ENCODE results near the gene C4orf50. TPM values are rescaled to one million over a fixed set of nuclear protein-coding genes. Genes with fewer than 3 reads are reported as not detected.
A peak's percentile ranks its signal among the peaks of the same experiment; 100 is the strongest.

C4orf50 gene
- total RNA-seq, 1 experiment from 2014 or later: not detected

- no peaks in the 10 kb centered on the region for H3K36me3 ChIP-seq (ENCODE audit: low read depth)
- no peak overlapping the region for H2AFZ ChIP-seq
- no TSS peak for BruUV-seq (replicated peaks)
- intact Hi-C loops (cut with micrococcal nuclease; ENCODE audit: unreplicated experiment): no loop called here
- no peaks in the 10 kb centered on the region for H3K9me3 ChIP-seq (ENCODE audit: insufficient read depth, low read depth)
- CTCF ChIA-PET: no interaction called here
- no peak for TF ChIP-seq EZH2 (IDR thresholded peaks at IDR 0.05; ENCODE audit: low read depth)
- TF ChIP-seq, protein P1, sequence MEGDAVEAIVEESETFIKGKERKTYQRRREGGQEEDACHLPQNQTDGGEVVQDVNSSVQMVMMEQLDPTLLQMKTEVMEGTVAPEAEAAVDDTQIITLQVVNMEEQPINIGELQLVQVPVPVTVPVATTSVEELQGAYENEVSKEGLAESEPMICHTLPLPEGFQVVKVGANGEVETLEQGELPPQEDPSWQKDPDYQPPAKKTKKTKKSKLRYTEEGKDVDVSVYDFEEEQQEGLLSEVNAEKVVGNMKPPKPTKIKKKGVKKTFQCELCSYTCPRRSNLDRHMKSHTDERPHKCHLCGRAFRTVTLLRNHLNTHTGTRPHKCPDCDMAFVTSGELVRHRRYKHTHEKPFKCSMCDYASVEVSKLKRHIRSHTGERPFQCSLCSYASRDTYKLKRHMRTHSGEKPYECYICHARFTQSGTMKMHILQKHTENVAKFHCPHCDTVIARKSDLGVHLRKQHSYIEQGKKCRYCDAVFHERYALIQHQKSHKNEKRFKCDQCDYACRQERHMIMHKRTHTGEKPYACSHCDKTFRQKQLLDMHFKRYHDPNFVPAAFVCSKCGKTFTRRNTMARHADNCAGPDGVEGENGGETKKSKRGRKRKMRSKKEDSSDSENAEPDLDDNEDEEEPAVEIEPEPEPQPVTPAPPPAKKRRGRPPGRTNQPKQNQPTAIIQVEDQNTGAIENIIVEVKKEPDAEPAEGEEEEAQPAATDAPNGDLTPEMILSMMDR (conservative IDR thresholded peaks at IDR 0.05): no peak
- H3K4me1 ChIP-seq (replicated peaks; ENCODE audit: insufficient read depth): no peaks in the 10 kb centered on the region
- peaks cover 32% of the 10 kb centered on the region for H3K27me3 ChIP-seq (ENCODE audit: insufficient read depth, low read depth)
- H3K9me2 ChIP-seq (ENCODE audit: insufficient read depth): no peaks in the 10 kb centered on the region
- POLR2A ChIA-PET (ENCODE audit: unreplicated experiment): interaction anchor here (0.6 kb wide), 1 partner anchor 16 kb away, joined by 4 read pairs; no protein-coding TSS in a partner anchor
- H4K20me1 ChIP-seq (ENCODE audit: insufficient read depth): no peaks in the 10 kb centered on the region
- H3K79me2 ChIP-seq (ENCODE audit: low read depth): no peaks in the 10 kb centered on the region
- peak in 1 of 2 experiments; percentile 5 for DNase-seq
- no peak overlapping the region for H3K4me2 ChIP-seq
- no peaks in the 10 kb centered on the region for H3F3A ChIP-seq (ENCODE audit: insufficient read depth, low read depth)
- H3K4me3 ChIP-seq: no peak overlapping the region
- H3K27ac ChIP-seq: no peak overlapping the region
Measured at GRCh38 chr4:5940470-5941203, 77.6 kb downstream of the C4orf50 start.

DNA sequence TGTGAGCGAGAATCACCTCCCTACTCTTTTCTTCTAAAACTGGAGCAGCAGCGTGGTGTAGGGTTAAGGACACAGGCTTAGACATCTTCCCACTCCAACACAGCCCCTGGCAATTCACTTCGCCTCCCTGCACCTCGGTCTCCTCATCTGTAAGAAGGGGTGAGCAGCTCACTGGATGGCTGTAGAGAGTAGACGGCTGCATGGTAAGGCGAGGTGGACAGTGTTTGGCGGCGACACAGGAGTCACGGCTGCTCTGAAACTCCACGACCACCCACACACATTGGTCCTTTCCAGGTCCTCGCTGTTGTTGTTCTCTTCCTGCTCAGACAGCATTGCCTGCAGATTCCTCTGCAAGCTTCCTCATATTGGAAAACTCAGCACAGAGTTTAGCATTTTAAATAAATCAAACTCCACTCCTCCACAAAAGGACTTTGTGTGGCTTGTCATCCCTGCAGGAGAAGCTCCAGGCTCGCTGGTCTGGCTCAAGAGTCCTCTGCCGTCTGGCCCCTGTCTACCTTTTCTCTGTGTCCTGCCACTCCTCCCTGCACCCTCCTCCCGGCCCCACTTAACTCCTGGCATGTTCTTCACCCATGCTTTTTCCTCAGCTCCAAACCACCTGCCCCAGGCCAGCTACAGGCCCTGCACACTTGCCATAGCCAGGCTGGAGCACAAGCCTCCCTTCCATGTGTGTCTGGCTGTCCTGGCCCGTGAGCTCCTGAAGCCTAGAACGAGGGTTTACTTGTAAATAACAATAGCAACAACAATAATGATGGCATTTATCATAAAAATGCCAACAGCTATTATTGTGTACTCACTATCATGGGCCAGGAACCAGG, 84.0 kb downstream of the C4orf50 start:
- Histone ChIP-seq H3K27me3 (ENCODE audit: insufficient read depth, low read depth) (peaks cover 57% of the 10 kb centered on the region), H3K36me3 (ENCODE audit: low read depth) (no peaks in the 10 kb centered on the region)

DNA sequence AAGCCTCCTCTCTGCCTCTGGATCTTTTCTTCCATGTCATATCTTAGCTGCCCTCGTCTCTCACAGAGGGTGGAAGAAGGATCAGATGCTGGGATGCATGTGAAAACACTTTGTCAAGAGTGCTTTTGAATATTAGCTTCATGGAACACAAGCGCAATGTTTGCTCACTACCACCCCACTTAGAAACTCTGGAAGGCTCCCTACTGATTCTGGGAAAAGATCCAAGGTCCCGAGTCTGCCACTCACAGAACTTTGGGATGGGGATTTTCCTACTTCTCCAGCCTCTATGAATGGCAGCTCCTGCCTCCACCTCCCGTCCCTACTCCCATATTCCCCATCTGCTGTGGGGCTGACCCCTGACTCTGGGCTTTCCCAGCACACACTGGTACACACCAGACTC, 85.1 kb downstream of the C4orf50 start:
- Histone ChIP-seq H3K27ac (no peak overlapping the region), H3K4me2 (no peak overlapping the region), H3K36me3 (ENCODE audit: low read depth) (no peaks in the 10 kb centered on the region), H4K20me1 (ENCODE audit: insufficient read depth) (no peaks in the 10 kb centered on the region), H2AFZ (no peak overlapping the region), H3K79me2 (ENCODE audit: low read depth) (no peaks in the 10 kb centered on the region), H3K27me3 (ENCODE audit: insufficient read depth, low read depth) (peaks cover 68% of the 10 kb centered on the region), H3K4me3 (no peak overlapping the region), H3K4me1 (replicated peaks; ENCODE audit: insufficient read depth) (no peaks in the 10 kb centered on the region), H3K9me2 (ENCODE audit: insufficient read depth) (no peaks in the 10 kb centered on the region), H3K9me3 (ENCODE audit: insufficient read depth, low read depth) (no peaks in the 10 kb centered on the region), H3F3A (ENCODE audit: insufficient read depth, low read depth) (no peaks in the 10 kb centered on the region)
- ChIA-PET POLR2A (ENCODE audit: unreplicated experiment) (no interaction called here), CTCF (no interaction called here)
- intact Hi-C loops (cut with micrococcal nuclease; ENCODE audit: unreplicated experiment): no loop called here
- DNase-seq: no peak
- TF ChIP-seq, protein P1 (conservative IDR thresholded peaks at IDR 0.05): no peak
- TF ChIP-seq EZH2 (IDR thresholded peaks at IDR 0.05; ENCODE audit: low read depth): no peak
- no TSS peak for BruUV-seq (replicated peaks)

More for the DNA sequence above, 84.0 kb downstream of the C4orf50 start:
- CTCF ChIA-PET: no interaction called here
- Histone ChIP-seq H4K20me1 (ENCODE audit: insufficient read depth) (no peaks in the 10 kb centered on the region), H3K4me1 (replicated peaks; ENCODE audit: insufficient read depth) (no peaks in the 10 kb centered on the region), H3F3A (ENCODE audit: insufficient read depth, low read depth) (no peaks in the 10 kb centered on the region), H3K4me3 (no peak overlapping the region), H3K27ac (no peak overlapping the region), H3K4me2 (no peak overlapping the region), H3K79me2 (ENCODE audit: low read depth) (no peaks in the 10 kb centered on the region), H3K9me2 (ENCODE audit: insufficient read depth) (no peaks in the 10 kb centered on the region), H2AFZ (no peak overlapping the region), H3K9me3 (ENCODE audit: insufficient read depth, low read depth) (no peaks in the 10 kb centered on the region)
- POLR2A ChIA-PET (ENCODE audit: unreplicated experiment): no interaction called here
- TF ChIP-seq, protein P1 (conservative IDR thresholded peaks at IDR 0.05): no peak
- no peak for TF ChIP-seq EZH2 (IDR thresholded peaks at IDR 0.05; ENCODE audit: low read depth)
- intact Hi-C loops (cut with micrococcal nuclease; ENCODE audit: unreplicated experiment): no loop called here
- no TSS peak for BruUV-seq (replicated peaks)
- DNase-seq: no peak

Measured in PC-9 (cell line).